HCEC 1CT (cell line): Measurements from ENCODE around the gene MELK.

Source experiments
- DNase-seq: peaks from one replicate; pipeline ENCODE4 v3.0.0-alpha.2; 2017

MELK gene

GRCh38 chr9:36676091-36676490, 103.4 kb downstream of the MELK start:
- DNase-seq: no peak

GRCh38 chr9:36676778-36677485, 104.2 kb downstream of the MELK start:
- no peak for DNase-seq

- no peak for DNase-seq
Observed at GRCh38 chr9:36677611-36678010, 104.9 kb downstream of the MELK start.

DNA sequence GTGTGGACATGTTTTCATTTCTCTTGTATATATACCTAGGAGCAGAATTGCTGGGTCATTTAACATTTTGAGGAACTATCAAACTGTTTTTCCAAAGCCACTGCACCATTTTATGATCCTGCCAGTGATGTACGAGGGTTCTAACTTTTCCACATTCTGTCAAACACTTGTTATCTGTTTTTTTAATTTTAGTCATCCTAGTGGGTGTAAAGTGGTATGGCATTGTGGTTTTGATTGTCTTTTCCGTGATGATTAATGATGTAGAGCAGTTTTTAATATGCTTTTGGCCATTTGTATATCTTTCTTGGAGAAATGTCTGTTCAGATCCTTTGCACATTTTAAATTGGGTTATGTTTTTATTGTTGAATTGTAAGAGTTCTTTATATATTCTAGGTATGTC, 107.0 kb downstream of the MELK start:
- DNase-seq: no peak

DNA sequence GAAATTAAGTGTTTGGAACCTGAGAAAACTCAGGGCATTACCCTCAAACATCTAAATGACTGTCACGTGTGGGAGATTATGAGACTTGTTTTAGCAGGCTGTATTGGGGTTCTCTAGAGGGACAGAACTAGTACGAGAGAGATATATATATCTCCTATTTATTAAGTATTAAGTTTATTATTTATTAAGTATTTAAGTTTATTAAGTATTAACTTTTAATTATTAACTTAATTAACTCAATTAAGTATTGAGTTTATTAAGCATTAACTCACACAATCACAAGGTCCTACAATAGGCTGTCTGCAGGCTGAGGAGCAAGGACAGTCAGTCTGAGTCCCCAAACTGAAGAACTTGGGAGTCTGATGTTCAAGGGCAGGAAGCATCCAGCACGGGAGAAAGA, 113.8 kb downstream of the MELK start:
- no peak for DNase-seq

DNA sequence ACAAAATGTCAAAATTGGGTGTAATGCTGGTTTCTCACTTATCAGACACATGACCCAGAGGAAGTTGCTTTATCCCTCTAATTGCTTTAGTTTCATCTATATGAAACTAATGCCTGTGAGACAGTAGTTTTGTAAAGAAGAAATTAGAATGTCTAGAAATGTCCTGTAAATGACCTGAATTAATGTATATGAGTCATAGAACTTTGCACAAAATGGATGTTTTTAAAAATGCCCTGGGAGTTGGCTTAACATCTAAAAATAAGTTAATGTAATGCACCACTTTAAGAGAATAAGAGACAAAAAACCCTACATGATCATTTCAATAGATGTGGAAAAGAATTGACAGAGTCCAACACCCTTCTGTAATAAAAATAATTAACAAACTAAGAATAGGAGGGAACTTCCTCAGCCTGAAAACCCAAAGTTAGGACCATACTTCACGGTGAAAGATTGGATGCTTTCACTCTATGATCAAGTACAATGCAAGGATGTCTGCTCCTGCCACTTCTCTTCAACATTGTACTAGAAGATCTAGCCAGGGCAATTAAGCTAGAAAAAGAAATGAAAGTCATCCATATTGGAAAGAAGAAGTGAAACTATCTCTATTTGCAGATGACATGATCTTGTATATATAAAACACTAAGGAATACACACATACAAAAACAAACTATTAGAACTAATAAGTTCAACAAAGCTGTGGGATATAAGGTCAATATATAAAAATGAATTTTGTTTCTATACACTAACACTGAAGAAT, 117.9 kb downstream of the MELK start:
- DNase-seq: no peak

GRCh38 chr9:36691671-36692070, 119.0 kb downstream of the MELK start:
- no peak for DNase-seq

- DNase-seq: no peak
Observed at GRCh38 chr9:36698984-36699383, 126.3 kb downstream of the MELK start.

DNA sequence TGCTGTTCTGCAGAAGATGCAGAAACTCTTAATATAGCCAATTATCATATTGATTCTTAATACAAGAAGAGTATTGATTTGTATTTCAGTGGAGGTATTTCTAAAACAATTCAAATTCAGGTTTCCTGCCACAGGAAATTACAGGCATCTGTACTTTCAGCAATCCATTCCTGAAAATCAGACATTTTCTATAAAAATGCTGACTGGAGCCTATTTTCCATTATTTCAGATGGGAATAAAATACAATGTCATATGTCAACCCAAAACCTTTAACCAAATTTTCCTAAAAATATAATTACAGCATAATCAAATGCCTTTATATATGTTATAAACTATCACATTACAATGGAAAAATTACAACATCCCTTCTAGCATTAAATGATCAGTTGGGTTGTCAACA, 131.5 kb downstream of the MELK start:
- no peak for DNase-seq

DNA sequence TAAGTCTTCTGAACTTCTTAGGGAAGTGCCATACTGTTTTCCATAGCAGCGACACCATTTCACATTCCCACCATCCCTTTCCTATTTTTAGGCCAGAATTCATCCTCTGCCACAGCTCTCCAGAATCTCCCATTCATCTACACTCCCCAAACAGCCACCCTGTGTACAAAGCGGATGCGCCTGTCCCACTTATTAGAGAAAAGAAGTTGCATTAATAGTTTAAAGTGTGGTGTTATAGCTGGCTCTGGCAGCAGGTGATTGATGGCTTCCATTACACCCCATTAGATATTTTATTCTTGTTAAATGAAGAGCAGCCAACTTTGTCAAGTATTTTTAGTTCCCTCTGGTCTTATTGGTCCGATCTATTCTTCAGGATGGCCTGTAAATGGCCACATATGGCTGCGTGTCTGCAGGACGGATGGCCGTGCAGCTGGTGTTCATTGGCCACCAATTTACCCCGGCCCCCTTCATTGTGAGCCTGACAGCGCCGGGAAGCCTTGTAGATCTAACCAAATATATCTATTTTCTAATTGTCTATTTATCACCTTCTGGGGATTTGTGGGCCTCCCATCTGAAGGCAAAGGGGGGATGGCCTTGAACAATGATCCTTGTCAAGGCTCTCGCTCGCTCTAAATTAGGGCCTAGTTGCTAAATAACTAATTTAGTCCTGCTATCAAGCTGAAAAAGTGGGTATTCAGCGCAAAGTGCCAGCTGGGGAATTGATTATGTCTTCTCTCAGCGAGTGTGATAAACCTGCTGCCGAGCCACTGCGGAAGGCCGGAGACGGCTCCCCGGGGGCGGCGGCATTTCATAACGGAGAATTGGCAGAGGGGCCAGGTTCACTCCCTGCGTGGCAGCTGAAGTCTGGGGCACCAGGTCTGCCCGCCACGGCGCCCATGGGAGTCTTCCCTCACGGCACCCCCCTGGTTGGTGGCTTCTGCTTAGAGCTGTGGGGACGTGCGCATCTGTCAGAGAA, 141.1 kb downstream of the MELK start:
- DNase-seq: no peak

GRCh38 chr9:36716496-36716895, 143.8 kb downstream of the MELK start:
- no peak for DNase-seq

GRCh38 chr9:36717276-36717675, 144.6 kb downstream of the MELK start:
- no peak for DNase-seq

DNA sequence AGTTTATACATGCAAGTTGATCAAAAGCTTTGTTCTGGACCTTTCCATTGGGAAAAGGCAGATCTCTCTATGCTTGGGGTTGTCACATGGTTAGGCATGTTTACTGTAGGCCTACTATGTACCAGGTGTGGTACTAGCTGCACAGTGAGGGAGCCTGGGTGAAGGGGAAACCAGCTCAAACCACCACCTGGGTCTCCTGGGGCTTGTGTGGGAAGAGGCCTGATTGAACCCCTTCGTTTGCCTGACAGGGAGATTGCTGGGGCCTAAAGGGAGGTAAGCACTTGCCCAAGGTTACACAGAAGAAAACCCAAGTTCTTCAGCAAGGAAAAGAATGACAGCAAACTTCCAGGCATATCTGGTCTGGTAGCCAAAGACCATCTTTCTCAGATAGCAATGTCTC, 145.9 kb downstream of the MELK start:
- no peak for DNase-seq

GRCh38 chr9:36720043-36720442, 147.3 kb downstream of the MELK start:
- no peak for DNase-seq

- DNase-seq: no peak
Observed at GRCh38 chr9:36721846-36722588, 149.3 kb downstream of the MELK start.

DNA sequence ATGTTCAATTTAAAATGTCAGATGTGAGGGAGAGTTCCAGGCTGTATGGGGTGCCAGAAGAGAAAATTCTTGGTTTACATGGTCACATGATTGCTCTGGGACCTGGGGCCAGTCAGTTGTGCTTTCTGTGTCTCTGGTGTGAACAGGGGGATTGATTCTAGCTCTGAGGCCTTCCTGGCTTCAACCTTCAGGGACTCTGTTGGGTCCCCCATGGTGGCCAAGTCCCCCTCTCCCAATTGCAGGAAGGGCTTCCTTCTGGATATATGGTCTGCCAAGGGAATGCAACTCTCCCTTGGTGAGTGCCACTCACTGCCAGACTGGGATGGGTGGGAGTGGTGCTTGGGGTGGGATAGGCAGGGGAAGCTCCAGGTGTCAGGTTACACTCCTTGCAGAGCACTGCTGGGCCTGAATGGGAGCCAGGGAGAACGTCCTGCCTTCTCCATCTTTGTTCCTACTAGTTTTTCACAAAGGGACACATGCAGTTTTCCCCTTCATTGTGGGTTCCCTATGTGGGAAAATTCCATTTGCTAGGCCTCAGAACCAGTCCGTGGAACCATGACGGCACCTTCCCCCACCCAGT, 153.2 kb downstream of the MELK start:
- no peak for DNase-seq
